Brain microvascular endothelial cell (primary cell): ENCODE results near the gene PLA2G15.

Experiments
- DNase-seq: peaks from one replicate; pipeline ENCODE4 v3.0.0-alpha.2; 2020
- H3K27ac ChIP-seq: fragments of 250-450 bp; sonication (Bioruptor Pico); 2 replicates; pipeline ENCODE4 v1.5.1; 2020; ENCODE audit warnings: mild to moderate bottlenecking, moderate library complexity
- H3K27me3 ChIP-seq: fragments of 250-450 bp; sonication (Bioruptor Pico); replicated peaks from 2 replicates; pipeline ENCODE4 v1.5.1; 2020; ENCODE audit warnings: mild to moderate bottlenecking
- H3K36me3 ChIP-seq: fragments of 250-450 bp; sonication (Bioruptor Pico); replicated peaks from 2 replicates; pipeline ENCODE4 v1.5.1; 2020; ENCODE audit warnings: mild to moderate bottlenecking
- H3K4me3 ChIP-seq: 2 replicates; pipeline ENCODE4 v1.5.1; 2011; ENCODE audit warnings: low read depth, mild to moderate bottlenecking, control low read depth, low read length, moderate library complexity
- in situ Hi-C: cut with HindIII; loops from 2 replicates; pipeline ENCODE4 v1.10.0; 2017; ENCODE audit warnings: low sequenced_read_pairs, low pct_ligation_motif_present
- TF ChIP-seq, protein P1 (sequence below): IDR thresholded peaks from 2 replicates; pipeline ENCODE4 v1.5.1; 2011; ENCODE audit warnings: low read depth, mild to moderate bottlenecking, moderate library complexity, low read length, control low read depth, inconsistent platforms; ENCODE audit errors: missing control alignments

The PLA2G15 gene

GRCh38 chr16:68214726-68215125 lies 30.4 kb upstream of the PLA2G15 start:
- no peak overlapping the region for H3K4me3 ChIP-seq
- no peaks in the 10 kb centered on the region for H3K27me3 ChIP-seq
- no peak overlapping the region for H3K27ac ChIP-seq
- in situ Hi-C loops = no loop called here
- no peaks in the 10 kb centered on the region for H3K36me3 ChIP-seq
- DNase-seq = no peak
- TF ChIP-seq, protein P1, sequence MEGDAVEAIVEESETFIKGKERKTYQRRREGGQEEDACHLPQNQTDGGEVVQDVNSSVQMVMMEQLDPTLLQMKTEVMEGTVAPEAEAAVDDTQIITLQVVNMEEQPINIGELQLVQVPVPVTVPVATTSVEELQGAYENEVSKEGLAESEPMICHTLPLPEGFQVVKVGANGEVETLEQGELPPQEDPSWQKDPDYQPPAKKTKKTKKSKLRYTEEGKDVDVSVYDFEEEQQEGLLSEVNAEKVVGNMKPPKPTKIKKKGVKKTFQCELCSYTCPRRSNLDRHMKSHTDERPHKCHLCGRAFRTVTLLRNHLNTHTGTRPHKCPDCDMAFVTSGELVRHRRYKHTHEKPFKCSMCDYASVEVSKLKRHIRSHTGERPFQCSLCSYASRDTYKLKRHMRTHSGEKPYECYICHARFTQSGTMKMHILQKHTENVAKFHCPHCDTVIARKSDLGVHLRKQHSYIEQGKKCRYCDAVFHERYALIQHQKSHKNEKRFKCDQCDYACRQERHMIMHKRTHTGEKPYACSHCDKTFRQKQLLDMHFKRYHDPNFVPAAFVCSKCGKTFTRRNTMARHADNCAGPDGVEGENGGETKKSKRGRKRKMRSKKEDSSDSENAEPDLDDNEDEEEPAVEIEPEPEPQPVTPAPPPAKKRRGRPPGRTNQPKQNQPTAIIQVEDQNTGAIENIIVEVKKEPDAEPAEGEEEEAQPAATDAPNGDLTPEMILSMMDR = no peak

- in situ Hi-C loops = no loop called here
- DNase-seq = no peak
- H3K27me3 ChIP-seq = no peaks in the 10 kb centered on the region
Measured at GRCh38 chr16:68215302-68215701, 29.9 kb upstream of the PLA2G15 start.

GRCh38 chr16:68216240-68216639 lies 28.9 kb upstream of the PLA2G15 start:
- Histone ChIP-seq H3K27ac (no peak overlapping the region), H3K27me3 (no peaks in the 10 kb centered on the region), H3K4me3 (no peak overlapping the region), H3K36me3 (no peaks in the 10 kb centered on the region)
- TF ChIP-seq, protein P1 = no peak
- no peak for DNase-seq
- in situ Hi-C loops = no loop called here

More at GRCh38 chr16:68215302-68215701, 29.9 kb upstream of the PLA2G15 start:
- TF ChIP-seq, protein P1 = no peak
- no peak overlapping the region for H3K4me3 ChIP-seq
- H3K36me3 ChIP-seq = no peaks in the 10 kb centered on the region
- no peak overlapping the region for H3K27ac ChIP-seq

DNA sequence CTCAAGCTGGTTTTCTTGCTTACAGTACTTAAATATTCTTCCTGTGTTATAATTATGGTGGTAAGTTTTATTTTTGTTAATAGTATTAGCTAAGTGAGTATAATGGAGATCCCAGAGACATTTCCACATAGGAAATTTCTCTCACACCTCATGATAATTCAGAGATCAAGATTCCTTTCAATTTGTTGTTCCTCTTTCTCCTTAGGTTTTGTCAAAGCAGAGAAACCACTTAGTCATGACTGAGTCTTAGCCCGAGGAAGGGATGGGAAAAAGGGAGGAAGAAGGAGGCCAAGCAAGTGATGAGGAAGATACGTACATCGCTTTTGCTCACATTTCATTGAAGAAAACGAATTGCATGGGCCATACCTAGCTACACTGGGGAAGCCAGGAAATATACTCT lies 27.7 kb upstream of the PLA2G15 start:
- no peaks in the 10 kb centered on the region for H3K27me3 ChIP-seq
- TF ChIP-seq, protein P1 = no peak
- H3K27ac ChIP-seq = no peak overlapping the region
- H3K4me3 ChIP-seq = no peak overlapping the region
- in situ Hi-C loops = no loop called here
- no peaks in the 10 kb centered on the region for H3K36me3 ChIP-seq
- DNase-seq = no peak

GRCh38 chr16:68219725-68220351 lies 25.3 kb upstream of the PLA2G15 start:
- no peaks in the 10 kb centered on the region for H3K27me3 ChIP-seq
- no peak overlapping the region for H3K27ac ChIP-seq
- H3K4me3 ChIP-seq = no peak overlapping the region
- in situ Hi-C loops = no loop called here
- TF ChIP-seq, protein P1 = no peak
- H3K36me3 ChIP-seq = no peaks in the 10 kb centered on the region
- DNase-seq = no peak

DNA sequence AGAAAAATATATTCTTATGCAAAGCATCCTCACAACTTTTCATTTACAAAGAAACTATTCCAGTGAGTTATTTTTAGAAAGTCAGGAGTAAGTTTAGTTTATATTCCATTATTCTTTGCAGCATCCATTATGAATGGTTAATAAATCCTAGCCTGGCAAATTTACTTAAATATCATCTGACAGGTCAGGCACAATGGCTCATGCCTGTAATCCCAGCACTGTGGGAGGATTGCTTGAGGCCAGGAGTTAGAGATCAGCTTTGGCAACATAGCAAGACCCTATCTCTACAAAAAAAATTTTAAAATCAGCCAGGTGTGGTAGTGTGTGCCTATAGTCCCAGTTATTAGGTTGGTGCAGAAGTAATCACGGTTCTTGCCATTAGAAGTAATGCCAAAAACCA lies 22.1 kb upstream of the PLA2G15 start:
- in situ Hi-C loops = no loop called here
- H3K4me3 ChIP-seq = no peak overlapping the region
- no peaks in the 10 kb centered on the region for H3K27me3 ChIP-seq
- H3K27ac ChIP-seq = no peak overlapping the region
- no peaks in the 10 kb centered on the region for H3K36me3 ChIP-seq
- TF ChIP-seq, protein P1 = no peak
- no peak for DNase-seq
